Muscle layer of colon (tissue), 2 donors: Measurements from ENCODE around the gene GNB3.
"Not testable (repeated sequence)": the region's sequence is repeated elsewhere in the genome, so short reads cannot be mapped to it uniquely, and the experiment has no call there.

Experiments used
- H3K27ac ChIP-seq: one replicate; pipeline ENCODE4 v1.7.0; 2013; ENCODE audit warnings: low read depth, mild to moderate bottlenecking, low read length, moderate library complexity
- H3K27me3 ChIP-seq, 2 donors: one replicate each; pipeline ENCODE4 v1.7.0; 2013; ENCODE audit warnings: low read length in 2 of 2, mild to moderate bottlenecking in 2 of 2; ENCODE audit not compliant: insufficient read depth in 2 of 2, control insufficient read depth in 1 of 2
- H3K36me3 ChIP-seq: one replicate; pipeline ENCODE4 v1.7.0; 2013; ENCODE audit warnings: mild to moderate bottlenecking, low read length; ENCODE audit not compliant: insufficient read depth
- H3K4me1 ChIP-seq: one replicate; pipeline ENCODE4 v1.7.0; 2013; ENCODE audit warnings: mild to moderate bottlenecking, low read length; ENCODE audit not compliant: insufficient read depth
- H3K4me3 ChIP-seq, 2 donors: one replicate each; pipeline ENCODE4 v1.7.0; 2013; ENCODE audit warnings: low read length in 2 of 2, low read depth in 1 of 2, mild to moderate bottlenecking in 1 of 2, moderate library complexity in 1 of 2
- H3K9ac ChIP-seq: one replicate; pipeline ENCODE4 v1.7.0; 2013; ENCODE audit warnings: low read length
- H3K9me3 ChIP-seq: one replicate; pipeline ENCODE4 v1.7.0; 2013; ENCODE audit warnings: mild to moderate bottlenecking, low read length
- donor health status: abdominal sarcoma.
- donor health status: Adenocarcinoma of cecum.

GNB3 gene

GRCh38 chr12:6866920-6867412 is 26.2 kb downstream of the GNB3 start:
- Histone ChIP-seq H3K4me3 (peak overlapping the region; percentile 28 to 61), H3K36me3 (peaks cover 56% of the 10 kb centered on the region), H3K4me1 (peaks cover 33% of the 10 kb centered on the region), H3K27ac (peak overlapping the region; percentile 80), H3K9ac (peak overlapping the region; percentile 59), H3K9me3 (no peaks in the 10 kb centered on the region), H3K27me3 (no peaks in the 10 kb centered on the region)

GRCh38 chr12:6867413-6868210 is 26.9 kb downstream of the GNB3 start, which contains the start of gene TPI1:
TPI1 (plus strand) TSS chr12:6867531; CDS start chr12:6867567, 36 bp downstream.
- no peaks in the 10 kb centered on the region for H3K9me3 ChIP-seq
- peak within 1 kb of the TSS; percentile 97 for H3K27ac ChIP-seq
- peak within 1 kb of the TSS; percentile 85 for H3K9ac ChIP-seq
- peak within 1 kb of the TSS; percentile 83 to 94 for H3K4me3 ChIP-seq
- H3K36me3 ChIP-seq, result peaks cover 50% of the 10 kb centered on the region
- no peaks in the 10 kb centered on the region for H3K27me3 ChIP-seq
- peaks cover 36% of the 10 kb centered on the region for H3K4me1 ChIP-seq

DNA sequence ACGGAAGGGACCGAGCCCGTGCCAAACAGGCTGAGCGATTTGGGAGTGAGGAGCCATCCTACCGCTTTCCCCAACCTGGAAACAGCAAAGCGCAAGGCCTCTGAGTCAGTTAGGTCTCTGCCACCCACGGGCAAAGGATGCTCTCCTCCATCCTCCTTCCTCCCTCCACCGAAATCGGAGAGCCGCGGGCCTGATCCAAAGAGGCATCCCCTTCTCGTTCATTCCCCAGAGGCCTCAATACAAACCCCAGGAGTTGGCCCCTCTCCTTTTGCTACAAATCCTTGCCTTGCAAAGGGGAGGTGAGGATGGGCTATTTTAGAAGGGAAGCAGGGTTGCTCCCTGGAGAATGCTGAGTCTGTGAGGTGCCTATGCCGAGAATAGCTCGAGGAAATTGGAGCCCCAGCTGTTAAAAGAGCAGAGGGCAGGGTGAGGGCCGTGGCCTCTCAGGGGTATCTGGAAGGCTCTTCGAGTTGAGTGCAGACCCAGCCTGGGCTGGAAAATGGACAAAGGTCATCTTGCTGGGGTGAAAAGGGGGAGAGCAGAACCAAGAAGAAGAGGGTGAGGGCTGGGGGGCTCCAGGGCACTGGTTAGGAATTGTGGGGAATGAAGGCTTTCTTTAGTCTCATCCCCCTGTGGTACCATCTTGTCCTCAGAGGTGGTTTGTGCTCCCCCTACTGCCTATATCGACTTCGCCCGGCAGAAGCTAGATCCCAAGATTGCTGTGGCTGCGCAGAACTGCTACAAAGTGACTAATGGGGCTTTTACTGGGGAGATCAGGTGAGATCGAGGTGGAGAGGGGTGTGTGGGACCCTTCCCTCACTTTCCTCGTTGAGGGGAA is 27.7 kb downstream of the GNB3 start:
- H3K4me1 ChIP-seq, result peaks cover 36% of the 10 kb centered on the region
- peak overlapping the region; percentile 85 for H3K9ac ChIP-seq
- no peaks in the 10 kb centered on the region for H3K9me3 ChIP-seq
- peak overlapping the region; percentile 83 to 94 for H3K4me3 ChIP-seq
- H3K36me3 ChIP-seq, result peaks cover 42% of the 10 kb centered on the region
- H3K27ac ChIP-seq, result peak overlapping the region; percentile 97
- H3K27me3 ChIP-seq, result no peaks in the 10 kb centered on the region

DNA sequence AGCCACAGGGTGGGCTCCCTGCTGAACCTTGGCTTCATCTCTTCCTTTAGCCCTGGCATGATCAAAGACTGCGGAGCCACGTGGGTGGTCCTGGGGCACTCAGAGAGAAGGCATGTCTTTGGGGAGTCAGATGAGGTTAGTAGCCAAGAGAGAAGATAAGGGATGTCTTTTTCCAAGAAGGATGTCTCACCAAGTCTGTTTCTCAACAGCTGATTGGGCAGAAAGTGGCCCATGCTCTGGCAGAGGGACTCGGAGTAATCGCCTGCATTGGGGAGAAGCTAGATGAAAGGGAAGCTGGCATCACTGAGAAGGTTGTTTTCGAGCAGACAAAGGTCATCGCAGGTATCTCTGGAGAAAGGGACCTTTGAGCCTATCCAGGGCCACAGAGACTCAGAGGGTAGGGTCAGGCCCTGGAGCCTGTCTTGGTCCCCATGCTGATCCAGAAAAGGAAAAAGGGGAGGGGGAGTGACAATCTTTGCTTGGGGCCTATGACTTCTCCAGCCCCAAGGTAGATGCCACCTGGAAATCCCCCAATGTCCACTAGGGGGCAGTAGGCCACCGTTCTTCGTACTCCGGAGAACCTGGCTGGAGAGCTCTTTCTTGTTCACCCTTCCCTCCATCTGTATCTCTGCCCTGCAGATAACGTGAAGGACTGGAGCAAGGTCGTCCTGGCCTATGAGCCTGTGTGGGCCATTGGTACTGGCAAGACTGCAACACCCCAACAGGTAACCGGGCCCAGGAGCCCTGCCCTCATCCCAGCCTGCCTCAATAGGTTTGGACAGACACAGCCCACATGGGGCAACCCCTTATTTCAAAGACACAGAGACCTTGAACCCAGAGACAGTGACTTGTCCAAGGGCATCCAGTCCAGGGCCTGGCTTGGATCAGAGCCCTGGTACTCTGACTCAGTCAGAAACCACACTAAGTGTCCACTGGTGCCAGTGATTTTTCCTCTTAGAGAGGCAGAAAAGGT is 28.6 kb downstream of the GNB3 start:
- Histone ChIP-seq H3K4me1 (peaks cover 36% of the 10 kb centered on the region), H3K9ac (peak overlapping the region; percentile 85), H3K36me3 (peaks cover 34% of the 10 kb centered on the region), H3K4me3 (peak overlapping the region in 1 of 2 donors; percentile 94), H3K9me3 (no peaks in the 10 kb centered on the region), H3K27ac (no peak overlapping the region), H3K27me3 (no peaks in the 10 kb centered on the region)

DNA sequence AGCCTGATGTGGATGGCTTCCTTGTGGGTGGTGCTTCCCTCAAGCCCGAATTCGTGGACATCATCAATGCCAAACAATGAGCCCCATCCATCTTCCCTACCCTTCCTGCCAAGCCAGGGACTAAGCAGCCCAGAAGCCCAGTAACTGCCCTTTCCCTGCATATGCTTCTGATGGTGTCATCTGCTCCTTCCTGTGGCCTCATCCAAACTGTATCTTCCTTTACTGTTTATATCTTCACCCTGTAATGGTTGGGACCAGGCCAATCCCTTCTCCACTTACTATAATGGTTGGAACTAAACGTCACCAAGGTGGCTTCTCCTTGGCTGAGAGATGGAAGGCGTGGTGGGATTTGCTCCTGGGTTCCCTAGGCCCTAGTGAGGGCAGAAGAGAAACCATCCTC is 29.6 kb downstream of the GNB3 start:
- not testable (repeated sequence) for H3K9ac ChIP-seq

DNA sequence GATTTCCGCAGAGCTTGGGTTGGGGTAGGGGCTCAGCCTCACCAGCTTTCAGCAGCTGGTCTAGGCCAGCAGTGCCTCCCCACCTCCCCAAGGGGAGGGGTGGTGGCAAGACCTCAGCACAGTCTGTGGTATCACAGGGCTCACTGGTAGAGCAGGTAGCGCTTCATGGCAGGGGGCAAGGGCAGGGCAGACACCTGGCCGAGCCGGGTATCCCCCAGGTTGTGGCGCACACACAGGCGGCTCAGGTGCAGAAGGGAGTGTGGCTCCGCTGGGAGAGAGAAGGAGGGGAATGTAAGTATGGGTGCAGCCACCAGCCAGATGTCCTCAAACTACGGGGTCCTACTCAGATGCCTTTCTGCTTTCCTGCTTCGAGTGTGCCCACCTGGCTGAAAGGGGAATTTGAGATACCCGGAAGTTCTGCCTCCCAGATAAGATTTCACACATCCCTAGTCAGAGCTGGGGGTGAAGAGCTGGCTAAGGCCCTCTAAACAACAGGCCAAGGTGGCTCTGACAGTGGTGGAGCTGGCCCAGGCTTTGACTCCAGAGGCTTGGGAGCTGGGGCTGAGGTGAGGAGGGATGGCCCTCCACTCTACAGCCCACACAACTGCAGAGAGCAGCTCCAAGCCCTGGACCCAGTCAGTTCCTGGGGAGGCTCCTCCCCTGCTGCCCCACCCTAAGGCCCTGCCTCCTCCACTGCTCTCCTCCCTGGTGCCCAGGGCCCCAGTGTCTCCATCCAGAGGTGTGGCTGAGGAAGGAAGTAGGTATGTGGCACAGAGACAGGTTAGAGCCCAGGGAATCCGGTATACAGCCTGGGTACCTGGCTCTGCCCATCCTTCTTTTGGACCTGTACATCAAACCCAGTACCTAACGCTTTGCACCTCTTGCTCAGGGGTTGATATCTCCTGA is 30.6 kb downstream of the GNB3 start:
- peak overlapping the region in 1 of 2 donors; percentile 98 for H3K4me3 ChIP-seq
- H3K9ac ChIP-seq, result peak overlapping the region; percentile 66
- H3K4me1 ChIP-seq, result peaks cover 36% of the 10 kb centered on the region
- H3K27me3 ChIP-seq, result no peaks in the 10 kb centered on the region
- peaks cover 24% of the 10 kb centered on the region for H3K36me3 ChIP-seq
- peak overlapping the region; percentile 48 for H3K27ac ChIP-seq
- no peaks in the 10 kb centered on the region for H3K9me3 ChIP-seq

More for the DNA sequence above, 29.6 kb downstream of the GNB3 start:
- not testable (repeated sequence) for H3K4me3 ChIP-seq, H3K27ac ChIP-seq, H3K27me3 ChIP-seq, H3K9me3 ChIP-seq
- peaks cover 24% of the 10 kb centered on the region for H3K36me3 ChIP-seq
- H3K4me1 ChIP-seq, result peaks cover 36% of the 10 kb centered on the region

DNA sequence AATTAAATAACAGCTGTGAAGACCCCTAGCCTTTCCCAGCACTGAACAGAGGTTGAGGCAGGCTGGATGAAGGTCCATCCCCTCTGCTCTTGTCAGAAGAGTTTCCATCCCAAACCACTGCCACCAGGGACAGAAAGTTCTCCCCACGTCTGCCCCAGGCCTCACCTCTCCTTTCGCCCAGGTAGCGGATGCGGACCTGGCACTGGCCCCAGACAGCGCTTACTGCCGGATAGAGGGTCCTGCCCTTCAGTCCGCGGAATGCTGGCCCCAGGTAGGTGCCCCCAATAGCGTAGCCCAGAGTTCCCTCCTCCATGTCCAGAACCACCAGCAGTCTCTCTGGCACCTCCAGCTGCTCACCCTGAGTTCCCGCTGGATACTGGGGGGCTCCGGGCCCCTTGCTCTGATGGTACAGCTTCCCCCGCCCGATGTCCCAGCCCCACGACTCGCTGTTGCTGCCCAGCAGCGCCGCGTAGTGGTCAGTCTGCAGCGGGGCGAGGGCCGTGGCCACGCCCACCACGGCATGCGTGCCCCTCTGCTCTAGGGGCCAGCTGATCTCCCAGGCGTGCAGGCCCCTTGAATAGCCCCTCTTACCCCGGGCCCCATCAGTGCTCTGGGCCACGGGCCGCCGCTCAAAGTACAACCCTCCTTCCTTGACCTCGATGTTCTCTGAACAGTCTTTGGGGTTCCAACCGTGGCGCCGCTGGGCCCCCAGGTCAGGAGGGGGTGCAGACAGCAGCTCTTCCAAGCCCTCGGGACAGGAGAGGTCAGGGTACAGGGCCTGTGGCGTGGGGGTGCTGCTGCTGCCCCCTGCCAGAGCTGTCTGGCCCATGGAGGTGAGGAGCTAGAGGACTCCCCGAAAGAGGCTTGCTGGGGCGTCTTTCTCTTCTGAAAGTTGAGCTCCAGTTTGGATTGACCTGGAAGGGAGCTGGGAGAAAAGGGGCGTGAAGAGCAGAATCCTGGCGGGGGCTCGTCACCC is 31.6 kb downstream of the GNB3 start:
- Histone ChIP-seq H3K9ac (peak overlapping the region; percentile 91), H3K4me3 (peak overlapping the region; percentile 92 to 98), H3K4me1 (peaks cover 30% of the 10 kb centered on the region), H3K27ac (peak overlapping the region; percentile 90), H3K27me3 (no peaks in the 10 kb centered on the region), H3K9me3 (no peaks in the 10 kb centered on the region), H3K36me3 (peaks cover 24% of the 10 kb centered on the region)

- Histone ChIP-seq H3K27me3 (no peaks in the 10 kb centered on the region), H3K4me1 (peaks cover 28% of the 10 kb centered on the region), H3K36me3 (peaks cover 24% of the 10 kb centered on the region), H3K27ac (peak within 1 kb of the TSS; percentile 90), H3K4me3 (peak within 1 kb of the TSS; percentile 92 to 98), H3K9me3 (no peaks in the 10 kb centered on the region), H3K9ac (peak within 1 kb of the TSS; percentile 91)
Observed at GRCh38 chr12:6873094-6874014, 32.6 kb downstream of the GNB3 start, which contains the start of gene SPSB2. SPSB2 (minus strand) TSS chr12:6873303; CDS start chr12:6872901, 402 bp downstream.
